H1 (cell line): ENCODE measurements around the gene CCDC14. TPM values are rescaled to one million over a fixed set of nuclear protein-coding genes. Genes with fewer than 3 reads are reported as not detected.

Source experiments
- BCL11A ChIP-seq, 2 experiments: IDR thresholded peaks; one replicate each; pipeline ENCODE4 v1.6.1; 2011; ENCODE audit warnings: low read depth in 2 of 2, low read length in 2 of 2, mild to moderate bottlenecking in 2 of 2
- CHD7 ChIP-seq: fragments of 300-600 bp; sonication (generic); IDR thresholded peaks from 2 replicates; pipeline ENCODE4 v1.7.1; 2012; ENCODE audit warnings: low read length, moderate library complexity, mild to moderate bottlenecking, inconsistent platforms; ENCODE audit not compliant: insufficient replicate concordance
- NANOG ChIP-seq: IDR thresholded peaks from 2 replicates; pipeline ENCODE4 v1.6.1; 2011; ENCODE audit warnings: low read length, low read depth, mild to moderate bottlenecking, inconsistent platforms; ENCODE audit not compliant: insufficient read depth, poor library complexity, severe bottlenecking
- RBBP5 ChIP-seq: IDR thresholded peaks from 2 replicates; pipeline ENCODE4 v1.7.1; 2012; ENCODE audit warnings: low read depth, mild to moderate bottlenecking, inconsistent platforms, low read length, moderate library complexity, borderline replicate concordance
- RXRA ChIP-seq: IDR thresholded peaks from 2 replicates; pipeline ENCODE4 v1.6.1; 2011; ENCODE audit warnings: low read depth, mild to moderate bottlenecking, low read length, moderate library complexity; ENCODE audit not compliant: insufficient read depth
- SRF ChIP-seq: IDR thresholded peaks from 2 replicates; pipeline ENCODE4 v1.6.1; 2011; ENCODE audit warnings: mild to moderate bottlenecking, low read depth, low read length, moderate library complexity
- polyA plus RNA-seq, 7 experiments: library from polyadenylated mRNA; depleted of rRNA in 3 of 7; stranded (reverse) in 5 of 7; unstranded in 2 of 7; fragments of >200 nt in 5 of 7; fragments of 200-250 nt in 2 of 7; gene quantifications; 1 replicate in 5 of 7; 2 replicates in 1 of 7; 4 replicates in 1 of 7; pipeline versions ENCODE4 v1.2.1 to v1.2.3, GENCODE V29; 2011 to 2013; ENCODE audit warnings: missing spikeins in 2 of 7, mixed read lengths in 2 of 7
- total RNA-seq: library from RNA; stranded (reverse); fragmentation: NEBNext Ultra II Directional; extraction: Animal tissue kit (Norgen Biotek cat#: 25700); gene quantifications from 2 replicates; pipeline ENCODE4 v1.2.1, GENCODE V29; 2021

The CCDC14 gene
- total and polyA plus RNA-seq, 2 of the 8 experiments (the other 6 are each of a cell fraction or from before 2014, with no cell fraction given): 53.6 to 95.7 TPM

GRCh38 chr3:123984957-123985356 lies 23.9 kb upstream of the CCDC14 start (continued):
- TF ChIP-seq CHD7 (no peak), BCL11A (IDR thresholded peaks at IDR 0.05; ENCODE audit: low read depth in 2 of 2, low read length in 2 of 2) (no peak), SRF (no peak), RXRA (no peak), RBBP5 (no peak), NANOG (no peak)
